Activated T-cell treated with anti-CD3 and anti-CD28 coated beads for 1 hour (primary cell): ENCODE measurements around the gene ASPSCR1.

Experiments used
- DNase-seq: peaks from one replicate; pipeline ENCODE4 v3.0.0-alpha.2; 2020; ENCODE audit warnings: low read depth

ASPSCR1 gene

DNA sequence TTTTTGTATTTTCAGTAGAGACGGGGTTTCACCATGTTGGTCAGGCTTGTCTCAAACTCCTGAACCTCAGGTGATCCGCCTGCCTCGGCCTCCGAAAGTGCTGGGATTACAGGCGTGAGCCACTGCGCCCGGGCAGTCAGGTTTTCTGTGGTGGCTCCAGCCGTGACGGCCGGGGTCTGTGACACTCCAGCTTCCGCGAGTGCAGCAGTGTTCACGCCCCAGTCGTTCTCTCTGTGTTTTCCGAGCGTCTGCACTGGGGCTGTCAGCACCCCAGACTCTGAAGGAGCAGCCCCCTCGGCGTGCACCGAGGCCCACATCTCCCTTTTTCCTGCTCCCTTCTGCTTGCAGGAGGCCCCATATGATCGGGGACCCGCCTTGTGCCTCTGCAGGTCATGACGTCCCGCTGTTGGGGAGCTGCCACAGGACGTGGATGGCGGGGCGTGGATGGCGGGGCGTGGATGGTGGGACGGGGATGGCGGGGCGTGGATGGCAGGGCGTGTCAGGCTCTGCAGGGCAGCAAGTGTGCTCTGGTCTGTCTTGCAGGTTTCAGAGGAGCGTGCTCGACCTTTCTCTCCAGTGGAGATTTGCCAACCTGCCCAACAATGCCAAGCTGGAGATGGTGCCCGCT is 5.7 kb downstream of the ASPSCR1 start:
- no peak for DNase-seq

DNA sequence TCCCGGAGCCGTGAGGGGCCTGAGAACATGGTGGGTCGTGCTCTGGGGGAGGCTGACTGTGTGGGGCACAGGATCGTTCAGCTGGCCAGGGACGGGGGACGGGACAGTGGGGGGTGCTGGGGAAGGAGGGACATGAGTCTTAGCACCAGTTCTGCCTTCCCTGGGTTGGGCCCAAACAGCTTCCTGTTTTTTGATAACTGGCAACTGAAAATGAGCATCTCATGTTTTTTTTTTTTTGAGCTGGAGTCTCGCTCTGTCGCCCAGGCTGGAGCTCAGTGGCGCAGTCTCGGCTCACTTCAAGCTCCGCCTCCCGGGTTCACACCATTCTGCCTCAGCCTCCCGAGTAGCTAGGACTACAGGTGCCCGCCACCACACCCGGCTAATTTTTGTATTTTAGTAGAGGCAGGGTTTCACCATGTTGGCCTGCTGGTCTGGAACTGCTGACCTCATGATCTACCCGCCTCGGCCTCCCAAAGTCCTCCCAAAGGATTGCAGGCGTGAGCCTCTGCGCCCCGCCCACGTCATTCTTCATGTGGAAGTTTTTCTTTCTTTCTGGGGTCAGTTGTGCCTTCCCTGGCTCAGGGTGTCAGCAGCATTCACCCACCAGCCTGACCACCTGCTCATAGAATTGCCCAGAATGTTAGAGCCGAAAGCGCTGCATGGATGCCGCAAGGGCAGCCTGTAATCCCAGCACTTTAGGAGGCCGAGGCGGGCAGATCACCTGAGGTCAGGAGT is 6.4 kb downstream of the ASPSCR1 start:
- DNase-seq = no peak

DNA sequence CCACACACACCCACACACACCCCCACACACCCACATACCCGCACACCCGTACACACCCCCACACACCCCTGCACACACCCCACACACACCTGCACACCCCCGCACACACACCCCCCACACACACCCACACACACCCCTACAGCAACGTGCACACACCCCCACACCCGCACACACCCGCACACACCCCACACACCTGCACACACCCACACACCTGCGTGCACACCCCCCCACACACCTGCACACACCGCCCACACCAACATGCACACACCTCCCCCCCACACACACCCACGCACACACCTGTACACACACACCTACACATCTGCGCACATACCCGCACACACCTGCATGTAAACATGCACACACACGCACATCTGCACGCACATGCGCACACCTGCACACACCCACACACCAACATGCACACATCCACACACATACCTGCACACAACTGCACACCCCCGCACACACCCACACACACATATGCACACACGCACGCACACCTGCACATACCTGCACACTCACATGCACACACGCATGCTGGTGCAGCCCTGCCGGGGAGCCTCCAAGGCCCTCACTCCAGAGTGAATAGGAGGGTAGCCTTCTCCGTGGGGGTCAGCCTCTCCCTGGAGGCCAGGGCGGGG is 7.5 kb downstream of the ASPSCR1 start:
- no peak for DNase-seq

DNA sequence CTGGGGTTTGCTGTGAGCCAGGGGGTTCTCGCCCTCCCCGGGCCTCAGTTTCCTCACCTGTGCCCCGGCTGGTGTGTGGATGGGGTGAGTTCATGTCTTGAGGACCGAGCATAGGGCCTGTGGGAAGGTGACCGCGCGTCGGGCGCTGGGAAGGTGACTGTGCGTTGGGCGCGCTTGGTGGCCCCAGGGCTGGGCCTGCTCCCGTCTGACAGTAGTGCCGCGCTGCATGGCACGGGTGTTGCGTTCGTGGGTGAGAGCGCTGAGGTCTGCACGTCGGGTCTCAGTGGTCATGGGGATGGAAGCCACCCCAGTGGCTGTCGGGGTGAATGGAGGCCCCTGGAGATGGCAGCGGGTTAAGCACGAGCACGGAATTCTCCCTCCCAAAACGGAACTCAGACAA is 9.2 kb downstream of the ASPSCR1 start:
- no peak for DNase-seq

DNA sequence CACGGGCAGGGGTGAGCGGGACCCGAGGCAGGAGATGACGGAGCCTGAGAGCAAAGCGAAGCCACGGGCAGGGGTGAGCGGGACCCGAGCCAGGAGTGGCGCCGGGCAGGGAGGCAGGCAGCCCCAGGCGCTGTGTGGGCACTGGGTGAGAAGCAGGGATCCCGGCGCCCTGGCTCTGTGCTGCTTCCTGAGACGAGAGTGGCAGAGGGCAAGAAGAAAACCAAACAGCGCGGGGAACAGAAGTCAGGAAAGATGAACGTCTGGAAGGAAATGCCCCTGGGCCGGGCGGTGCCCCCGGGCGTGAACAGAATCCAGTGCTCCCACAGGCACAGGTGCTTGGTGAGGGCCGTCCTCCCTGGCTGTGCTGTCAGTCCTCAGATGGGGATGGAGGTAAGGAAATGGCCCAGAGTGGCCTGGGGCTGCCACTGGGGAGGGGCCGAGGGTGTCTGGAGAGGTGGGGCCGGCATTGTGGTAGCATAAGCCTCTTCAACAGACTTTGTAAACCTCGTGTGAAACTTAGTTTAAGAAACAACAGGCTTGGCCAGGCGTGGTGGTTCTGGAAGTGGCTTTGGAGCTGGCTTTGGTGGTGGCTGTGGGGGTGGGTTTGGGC is 9.8 kb downstream of the ASPSCR1 start:
- no peak for DNase-seq

DNA sequence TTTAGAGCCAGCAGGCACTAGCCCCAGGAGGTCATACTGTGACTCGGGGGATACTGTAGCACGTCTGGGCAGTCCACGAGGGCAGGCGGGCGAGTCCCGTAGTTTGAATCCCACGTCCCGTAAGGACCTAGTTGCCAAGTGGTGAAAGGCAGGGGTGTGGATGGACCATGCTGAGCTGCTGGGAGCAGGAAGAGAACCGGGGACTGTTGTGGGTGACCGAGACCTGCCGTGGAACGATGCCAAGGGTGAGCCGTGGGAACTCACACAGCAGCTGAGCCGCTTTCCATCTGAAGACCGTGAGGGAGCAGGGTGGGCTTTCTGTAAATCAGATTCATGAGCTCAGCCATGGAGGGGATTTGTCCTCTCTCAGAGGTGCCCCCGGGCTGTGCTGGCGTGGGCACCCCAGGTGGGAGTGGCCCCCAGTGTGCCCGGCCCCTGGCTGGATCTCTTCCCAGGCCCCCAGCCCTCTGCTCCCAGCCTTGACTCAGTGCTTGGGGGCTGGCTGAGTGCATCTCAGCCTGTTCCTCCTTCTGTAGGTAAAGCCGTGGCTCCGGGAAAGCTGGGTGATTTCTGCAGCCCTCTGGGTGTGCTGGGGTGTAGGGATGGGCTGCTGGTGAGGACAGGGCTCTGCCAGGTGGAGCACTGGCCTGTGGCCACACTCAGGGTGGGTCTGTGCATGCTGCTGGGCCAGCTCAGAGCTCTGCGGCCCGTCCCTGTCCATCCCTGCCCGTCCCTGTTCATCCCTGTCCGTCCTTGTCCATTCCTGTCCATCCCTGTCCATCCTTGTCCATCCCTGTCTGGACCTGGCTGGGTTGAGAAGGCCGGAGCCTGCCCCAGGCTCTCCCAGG is 13.6 kb downstream of the ASPSCR1 start:
- DNase-seq = no peak

DNA sequence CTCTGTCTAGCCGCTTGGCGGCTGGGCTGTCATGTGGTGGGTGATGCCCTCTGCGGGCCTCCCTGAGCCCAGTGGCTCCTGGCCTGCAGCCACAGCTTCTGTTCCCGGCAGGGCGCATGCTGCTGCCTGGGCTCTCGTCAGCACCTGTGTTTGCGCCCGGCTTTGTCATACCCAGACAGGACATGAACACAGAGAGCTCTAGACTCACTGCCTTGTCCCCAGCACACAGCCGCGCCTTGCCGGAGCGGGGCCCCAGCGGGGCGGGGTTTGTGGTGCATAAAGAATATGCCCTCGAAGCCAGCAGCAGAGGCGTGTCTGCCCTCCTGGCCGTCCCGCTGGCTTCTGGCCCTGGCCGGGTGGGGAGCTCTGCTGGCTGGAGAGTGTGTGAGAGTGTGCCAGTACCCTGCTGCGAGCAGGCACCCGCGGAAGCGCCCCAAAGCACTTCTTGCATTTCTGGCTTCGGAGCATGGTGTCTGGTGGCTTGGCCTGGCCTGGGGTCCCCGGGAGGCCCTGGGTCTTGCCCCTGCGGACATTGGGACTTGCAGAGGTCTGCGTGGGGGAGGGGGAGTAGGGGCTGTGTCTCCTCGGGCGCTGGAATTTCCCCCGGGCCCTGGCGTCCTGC is 14.4 kb downstream of the ASPSCR1 start:
- no peak for DNase-seq

DNA sequence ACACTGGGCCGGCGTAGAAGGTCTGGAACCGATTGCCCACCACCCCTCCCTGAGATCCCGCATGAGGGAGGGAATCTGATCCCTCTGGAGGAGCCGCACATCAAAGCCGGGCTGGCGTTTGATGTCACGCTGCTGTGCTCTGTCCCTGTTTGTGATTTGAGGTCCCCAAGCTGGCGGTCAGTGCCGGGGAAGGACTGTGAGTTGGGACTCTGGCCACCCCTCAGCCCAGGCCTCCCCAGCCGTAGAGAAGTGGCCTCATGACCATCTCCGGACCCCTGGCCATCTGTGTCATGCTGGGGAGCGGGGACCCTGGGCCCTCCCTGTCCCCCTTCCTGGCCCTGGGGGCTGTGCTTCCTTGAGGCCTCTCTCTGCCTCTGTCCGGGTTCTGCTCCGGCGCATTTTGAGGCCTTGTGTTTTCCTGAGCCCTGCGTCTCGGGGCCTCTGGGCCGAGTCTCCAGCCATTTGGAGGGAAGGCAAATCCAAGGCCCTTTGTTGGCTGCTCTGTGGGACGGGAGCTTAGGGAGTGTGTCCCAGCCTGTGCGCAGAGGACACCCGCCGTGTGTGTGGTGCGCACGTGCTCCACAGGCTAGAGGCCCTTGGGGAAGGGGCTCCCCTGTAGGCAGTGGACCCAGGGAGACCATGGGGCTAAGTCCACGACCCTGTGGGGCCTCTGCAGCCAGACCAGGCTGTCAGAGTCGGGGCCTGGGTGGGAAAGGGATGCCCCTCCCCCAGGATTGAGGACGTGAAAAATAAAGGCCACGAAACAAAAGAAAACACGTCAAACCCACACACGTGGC is 15.1 kb downstream of the ASPSCR1 start:
- DNase-seq = no peak

DNA sequence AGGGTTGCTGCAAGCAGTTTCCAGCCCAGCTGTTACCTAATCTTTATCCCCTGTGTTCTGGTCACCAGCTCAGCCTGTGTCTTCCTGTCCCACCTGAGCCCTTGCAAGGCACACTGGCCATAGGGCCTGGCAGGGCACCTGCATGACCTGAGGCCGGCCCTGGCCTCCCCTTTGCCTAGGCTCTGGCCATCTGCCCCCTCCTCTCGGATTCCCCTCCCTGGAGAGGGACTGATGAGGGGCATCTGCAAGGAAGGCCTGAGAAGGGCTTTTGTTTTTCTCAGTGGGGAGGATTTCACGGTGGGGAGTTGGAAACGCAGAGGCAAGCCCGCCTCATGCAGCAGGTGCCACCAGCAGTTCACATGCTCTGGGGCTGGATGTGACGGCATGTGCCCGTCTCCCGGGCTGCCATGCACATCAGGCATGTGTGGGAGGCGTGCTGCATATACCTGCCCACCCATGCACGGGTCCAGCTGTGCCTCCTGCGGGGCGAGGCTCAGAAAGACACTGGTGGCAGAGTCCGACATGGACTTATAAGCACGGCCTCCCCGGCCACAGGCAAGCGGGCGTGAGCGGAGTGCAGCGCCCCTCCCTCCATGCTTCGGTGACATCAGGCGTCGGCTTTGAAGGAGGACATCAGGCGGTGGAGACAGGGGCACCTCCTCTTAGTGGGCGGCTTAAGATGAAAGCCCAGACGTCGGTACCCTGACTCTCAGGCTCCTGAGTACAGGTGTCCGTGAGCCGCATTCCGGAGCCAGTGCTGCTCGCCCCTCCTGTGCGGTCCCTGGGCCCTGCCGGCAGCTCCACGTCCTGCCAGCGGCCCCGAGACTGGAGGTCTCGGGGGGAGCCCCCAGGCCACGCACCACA is 16.5 kb downstream of the ASPSCR1 start:
- DNase-seq = no peak

DNA sequence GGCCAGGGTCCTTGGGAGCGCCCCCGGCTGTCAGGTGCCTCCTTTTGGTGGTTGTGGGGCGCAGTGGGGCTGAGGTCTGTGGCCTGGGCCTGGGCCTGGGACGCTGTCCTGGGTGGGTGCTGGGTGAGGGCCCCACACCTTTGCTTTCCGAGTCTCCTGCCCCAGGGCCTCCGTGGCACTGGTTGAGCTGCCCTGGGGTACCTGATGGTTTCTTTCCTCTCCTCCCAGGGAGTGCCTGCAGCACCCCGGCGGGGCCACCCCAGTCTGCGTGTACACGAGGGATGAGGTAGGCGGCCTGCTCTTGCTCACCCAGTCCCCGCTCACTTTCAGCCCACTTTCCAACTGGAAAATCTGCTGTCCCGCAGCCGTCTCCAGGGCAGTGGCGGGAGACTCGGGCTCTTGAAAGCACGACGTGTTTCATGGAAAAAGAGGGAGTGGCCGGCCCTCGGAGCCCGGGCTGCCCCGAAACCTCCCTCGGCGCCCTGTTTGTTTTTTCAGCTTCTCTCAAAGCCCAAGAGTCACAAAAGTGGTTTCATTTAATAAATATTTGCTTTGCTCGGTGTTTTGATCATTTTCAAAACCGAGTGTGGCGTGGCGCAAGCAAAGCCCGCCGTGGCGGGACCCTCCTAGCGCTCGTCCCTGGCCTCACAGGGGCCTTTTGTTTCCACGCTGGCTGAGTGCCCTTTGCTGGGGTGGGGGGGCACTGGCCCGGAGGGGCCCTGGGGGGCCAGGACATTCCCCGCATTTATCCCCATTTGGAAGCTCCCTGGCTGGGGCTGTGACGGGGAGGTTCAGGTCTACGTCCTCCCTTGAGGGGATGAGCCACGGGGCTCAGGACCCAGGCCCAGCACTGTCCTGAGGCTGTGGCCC is 17.4 kb downstream of the ASPSCR1 start:
- no peak for DNase-seq

DNA sequence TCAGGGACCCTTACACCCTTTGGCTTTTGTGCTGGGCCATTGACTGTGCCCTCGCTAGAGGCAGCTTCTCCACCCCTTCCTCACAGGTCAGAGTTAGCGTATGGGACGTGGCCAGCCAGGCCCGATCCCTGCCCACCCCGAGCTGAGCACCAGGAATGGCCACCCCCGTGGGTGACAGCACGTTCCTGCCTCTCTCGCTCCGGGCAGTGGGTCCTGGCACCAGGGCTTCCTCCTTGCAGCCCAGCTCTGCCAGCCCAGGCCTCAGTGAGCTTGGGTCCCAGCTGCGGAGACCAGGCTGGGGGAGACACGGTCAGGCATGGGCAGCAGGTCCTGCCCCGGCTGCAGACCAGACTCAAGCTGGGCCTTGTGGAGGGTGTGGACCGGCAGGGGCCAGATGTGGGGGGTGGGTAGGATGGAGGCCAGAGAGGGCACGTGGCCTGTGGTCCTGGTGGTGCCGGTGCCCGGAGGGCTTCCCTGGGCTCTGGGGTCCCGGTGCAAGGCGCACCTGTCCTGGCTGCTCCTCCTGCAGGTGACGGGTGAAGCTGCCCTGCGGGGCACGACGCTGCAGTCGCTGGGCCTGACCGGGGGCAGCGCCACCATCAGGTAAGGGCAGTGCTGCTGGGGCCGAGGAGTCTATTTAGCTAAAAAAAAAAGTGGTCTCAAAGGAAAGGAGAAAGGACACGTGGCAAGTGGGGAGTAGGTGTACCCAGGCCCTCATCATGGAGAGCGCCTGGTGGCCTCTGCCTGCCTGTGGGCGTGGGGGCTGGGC is 18.2 kb downstream of the ASPSCR1 start:
- DNase-seq = no peak

DNA sequence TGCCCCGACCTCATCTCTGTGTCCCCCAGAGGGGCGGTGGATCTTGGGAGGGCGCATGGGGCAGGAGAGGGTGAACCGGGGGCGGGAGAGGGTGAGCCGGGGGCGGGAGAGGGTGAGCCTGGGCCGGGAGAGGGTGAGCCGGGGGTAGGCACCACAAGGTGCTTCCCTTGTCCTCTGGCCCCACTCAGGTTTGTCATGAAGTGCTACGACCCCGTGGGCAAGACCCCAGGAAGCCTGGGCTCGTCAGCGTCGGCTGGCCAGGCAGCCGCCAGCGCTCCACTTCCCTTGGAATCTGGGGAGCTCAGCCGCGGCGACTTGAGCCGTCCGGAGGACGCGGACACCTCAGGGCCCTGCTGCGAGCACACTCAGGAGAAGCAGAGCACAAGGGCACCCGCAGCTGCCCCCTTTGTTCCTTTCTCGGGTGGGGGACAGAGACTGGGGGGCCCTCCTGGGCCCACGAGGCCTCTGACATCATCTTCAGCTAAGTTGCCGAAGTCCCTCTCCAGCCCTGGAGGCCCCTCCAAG is 18.9 kb downstream of the ASPSCR1 start:
- DNase-seq = no peak

DNA sequence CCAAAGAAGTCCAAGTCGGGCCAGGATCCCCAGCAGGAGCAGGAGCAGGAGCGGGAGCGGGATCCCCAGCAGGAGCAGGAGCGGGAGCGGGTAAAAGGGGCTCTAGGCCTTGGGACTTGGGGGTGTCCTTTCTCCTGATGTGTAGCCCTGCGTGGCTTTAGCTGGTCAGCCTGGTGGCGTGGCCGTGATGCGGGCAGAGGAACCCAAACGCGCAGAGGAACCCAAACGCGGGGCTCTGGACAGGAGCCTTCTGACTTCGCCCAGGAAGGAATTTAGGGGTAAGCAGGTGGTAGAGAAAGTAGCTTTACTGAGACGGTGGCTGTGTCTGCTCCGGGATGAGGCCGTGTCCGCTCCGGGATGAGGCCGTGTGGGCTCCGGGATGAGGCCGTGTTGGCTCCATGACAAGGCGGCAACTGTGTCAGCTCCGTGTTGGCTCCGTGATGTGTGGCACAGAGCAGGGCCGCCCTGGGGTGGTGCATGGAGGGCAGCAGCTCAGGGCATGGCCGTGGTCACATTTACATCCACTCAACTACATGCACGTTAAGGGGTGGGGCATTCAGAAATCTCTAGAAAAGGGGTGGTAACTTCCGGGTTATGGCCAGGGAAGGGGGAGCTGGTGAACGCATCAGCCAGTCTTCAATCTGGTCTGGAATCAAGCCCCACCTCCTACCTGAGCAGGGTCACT is 19.5 kb downstream of the ASPSCR1 start:
- DNase-seq = no peak

DNA sequence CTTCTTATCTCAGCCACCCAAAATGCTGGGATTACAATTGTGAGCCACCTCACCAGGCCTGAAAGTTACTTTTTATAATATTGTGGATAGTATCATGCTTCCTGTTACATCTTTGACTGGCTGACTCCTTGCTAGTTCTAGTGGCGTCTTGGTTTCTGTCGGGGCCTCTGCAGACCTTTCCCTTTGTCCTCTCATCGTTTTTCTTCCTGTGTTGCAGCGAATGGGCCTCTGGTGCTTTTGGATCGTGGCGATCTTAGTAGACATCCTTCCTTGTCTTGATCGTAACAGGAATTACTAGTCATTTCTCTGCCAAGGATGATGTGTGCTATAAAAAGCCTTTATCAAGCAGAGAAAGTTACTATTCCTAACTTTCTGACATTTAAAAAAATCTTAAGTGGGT is 20.8 kb downstream of the ASPSCR1 start:
- DNase-seq = no peak

DNA sequence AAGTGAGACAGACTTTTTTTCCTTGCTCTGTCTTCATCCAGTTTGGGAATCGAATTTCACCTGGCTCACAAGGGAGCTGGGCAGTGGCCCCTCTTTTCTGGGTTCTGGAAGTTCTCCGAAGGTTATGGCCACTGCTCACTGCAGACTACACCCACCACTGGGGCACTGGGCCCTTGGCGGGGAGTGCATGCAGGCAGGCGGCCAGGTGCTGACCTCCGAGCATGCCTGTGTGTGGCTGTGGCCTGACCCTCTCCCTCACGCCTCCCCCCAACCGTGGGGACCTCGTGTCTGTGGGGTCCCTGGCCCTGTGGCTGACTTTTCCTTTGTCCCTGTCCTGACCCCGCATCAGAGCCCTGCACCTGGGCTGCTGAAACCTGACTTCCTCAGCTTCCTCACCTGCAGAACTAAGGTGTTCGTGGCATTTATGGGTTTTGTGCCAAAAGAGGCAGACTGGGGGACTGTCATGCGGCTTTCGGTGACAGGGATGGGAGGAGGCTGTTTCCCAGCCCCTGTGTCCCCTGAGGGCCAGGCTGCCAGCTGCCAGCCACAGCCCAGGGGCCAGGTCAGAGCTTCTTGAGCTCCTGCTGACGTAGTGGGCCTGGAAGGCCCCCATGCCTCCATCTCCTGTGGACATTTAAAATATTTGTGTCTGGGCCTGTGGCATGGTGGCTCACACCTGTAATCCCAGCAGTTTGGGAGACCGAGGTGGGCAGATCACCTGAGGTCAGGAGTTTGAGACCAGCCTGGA is 21.4 kb downstream of the ASPSCR1 start:
- no peak for DNase-seq

DNA sequence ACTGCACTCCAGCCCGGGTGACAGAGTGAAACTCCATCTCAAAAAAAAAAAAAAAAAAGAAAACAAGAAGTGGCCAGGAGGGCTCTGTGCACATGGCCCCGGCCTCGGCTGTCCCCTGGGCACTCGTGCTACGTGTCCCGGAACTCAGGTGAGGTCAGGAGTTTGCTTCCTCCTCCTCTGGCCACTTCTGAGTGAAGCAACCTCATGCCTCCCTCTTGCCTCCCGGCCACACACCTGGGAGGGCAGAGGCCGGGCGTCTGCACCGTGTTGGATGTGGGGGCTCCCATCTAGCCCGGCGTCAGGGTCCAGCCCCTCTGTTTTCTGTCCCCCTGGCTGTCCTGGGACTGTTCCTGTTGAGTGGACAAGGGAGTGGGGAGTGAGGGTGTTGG is 22.2 kb downstream of the ASPSCR1 start:
- no peak for DNase-seq
